Left ventricle myocardium inferior (tissue), 1 donor: ENCODE data around the gene TNPO2. TPM values are rescaled to one million over a fixed set of nuclear protein-coding genes. Genes with fewer than 3 reads are reported as not detected.

ENCODE experiments used
- DNase-seq: peaks from one replicate; pipeline ENCODE4 v3.0.0-alpha.2; 2020
- H3K27ac ChIP-seq: fragments of 200-600 bp; replicated peaks from 2 replicates; pipeline ENCODE4 v1.8.0; 2021
- H3K27me3 ChIP-seq: fragments of 200-600 bp; 2 replicates; pipeline ENCODE4 v1.8.0; 2021; ENCODE audit warnings: low read depth
- H3K36me3 ChIP-seq: fragments of 200-600 bp; 2 replicates; pipeline ENCODE4 v1.8.0; 2021
- H3K4me1 ChIP-seq: fragments of 200-600 bp; 2 replicates; pipeline ENCODE4 v1.8.0; 2021
- H3K4me3 ChIP-seq: fragments of 200-600 bp; 2 replicates; pipeline ENCODE4 v1.8.0; 2021; ENCODE audit warnings: mild to moderate bottlenecking, moderate library complexity
- H3K9me3 ChIP-seq: fragments of 200-600 bp; replicated peaks from 2 replicates; pipeline ENCODE4 v1.8.0; 2021
- intact Hi-C: fragments of 100-400 bp; cut with micrococcal nuclease; formaldehyde crosslinking; loops from one replicate; pipeline ENCODE4 v1.11.0; 2022
- total RNA-seq: library from RNA; stranded (reverse); fragmentation: NEBNext Ultra II Directional; extraction: Animal tissue kit (Norgen Biotek cat#: 25700); gene quantifications from one replicate; pipeline ENCODE4 v1.2.1, GENCODE V29; 2021
- TF ChIP-seq, protein P1 (sequence below): fragments of 200-600 bp; IDR thresholded peaks from 2 replicates; pipeline ENCODE4 v1.8.0; 2021; ENCODE audit warnings: antibody characterized with exemption, mild to moderate bottlenecking, borderline replicate concordance
- donor health status: DM: no; HTN: yes; CAD: no; lungs with severe emphysema.

Gene TNPO2
- total RNA-seq, 1 donor from 2014 or later: 33.1 TPM

DNA sequence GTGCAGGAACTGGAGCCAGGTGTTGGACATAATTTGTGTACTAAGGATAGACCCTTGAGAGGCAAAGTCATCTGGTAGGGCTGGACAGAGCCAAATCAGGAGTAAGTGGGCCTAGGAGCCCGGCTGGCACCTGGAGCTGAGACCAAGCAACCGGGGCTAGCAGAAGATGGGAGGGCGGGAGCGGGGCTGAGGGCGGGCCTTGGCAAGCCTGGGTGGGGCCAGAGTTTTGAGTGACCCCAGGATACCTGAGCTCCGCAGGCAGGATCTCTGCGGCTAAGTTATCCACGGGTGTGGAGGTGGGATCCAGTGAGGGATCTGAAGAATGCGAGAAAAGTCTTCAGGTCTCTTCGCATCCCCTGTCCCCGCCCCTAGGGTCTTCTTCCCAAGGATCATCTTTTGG is 43.4 kb upstream of the TNPO2 start:
- no peaks in the 10 kb centered on the region for H3K27me3 ChIP-seq
- H3K9me3 ChIP-seq: no peaks in the 10 kb centered on the region
- no peak for DNase-seq
- no peak overlapping the region for H3K4me3 ChIP-seq
- TF ChIP-seq, protein P1, sequence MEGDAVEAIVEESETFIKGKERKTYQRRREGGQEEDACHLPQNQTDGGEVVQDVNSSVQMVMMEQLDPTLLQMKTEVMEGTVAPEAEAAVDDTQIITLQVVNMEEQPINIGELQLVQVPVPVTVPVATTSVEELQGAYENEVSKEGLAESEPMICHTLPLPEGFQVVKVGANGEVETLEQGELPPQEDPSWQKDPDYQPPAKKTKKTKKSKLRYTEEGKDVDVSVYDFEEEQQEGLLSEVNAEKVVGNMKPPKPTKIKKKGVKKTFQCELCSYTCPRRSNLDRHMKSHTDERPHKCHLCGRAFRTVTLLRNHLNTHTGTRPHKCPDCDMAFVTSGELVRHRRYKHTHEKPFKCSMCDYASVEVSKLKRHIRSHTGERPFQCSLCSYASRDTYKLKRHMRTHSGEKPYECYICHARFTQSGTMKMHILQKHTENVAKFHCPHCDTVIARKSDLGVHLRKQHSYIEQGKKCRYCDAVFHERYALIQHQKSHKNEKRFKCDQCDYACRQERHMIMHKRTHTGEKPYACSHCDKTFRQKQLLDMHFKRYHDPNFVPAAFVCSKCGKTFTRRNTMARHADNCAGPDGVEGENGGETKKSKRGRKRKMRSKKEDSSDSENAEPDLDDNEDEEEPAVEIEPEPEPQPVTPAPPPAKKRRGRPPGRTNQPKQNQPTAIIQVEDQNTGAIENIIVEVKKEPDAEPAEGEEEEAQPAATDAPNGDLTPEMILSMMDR: no peak
- H3K27ac ChIP-seq: no peak overlapping the region
- H3K4me1 ChIP-seq: peaks cover 48% of the 10 kb centered on the region
- H3K36me3 ChIP-seq: peaks cover 44% of the 10 kb centered on the region
- intact Hi-C loops: loop anchor here (10.0 kb wide), 1 partner anchor 78 kb away; no protein-coding TSS in a partner anchor

DNA sequence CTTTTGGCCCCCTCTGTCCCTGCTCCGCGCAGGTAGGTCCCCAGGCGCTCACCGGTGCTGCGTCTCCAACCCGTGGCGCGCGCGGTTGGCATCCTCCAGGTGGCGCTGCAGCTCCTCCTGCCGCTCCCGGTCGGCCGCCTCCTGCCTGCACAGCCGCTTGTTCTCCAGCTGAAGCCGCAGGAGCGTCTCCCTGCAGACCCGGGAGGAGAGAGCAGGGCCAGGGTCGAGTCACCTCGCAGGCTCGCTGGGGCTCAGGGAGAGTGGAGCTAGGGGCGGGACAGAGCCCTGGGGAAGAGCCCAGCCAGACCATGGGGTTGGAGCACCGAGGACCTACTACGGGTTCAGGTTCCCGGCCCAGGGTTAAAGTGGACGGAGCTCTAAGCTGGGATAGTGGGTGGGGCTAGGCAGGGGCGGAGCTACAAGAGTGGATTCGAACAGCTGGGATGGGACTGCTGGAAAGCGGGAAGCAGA is 42.4 kb upstream of the TNPO2 start:
- peak overlapping the region; percentile 64 for H3K4me3 ChIP-seq
- TF ChIP-seq, protein P1: peak; percentile 98
- H3K9me3 ChIP-seq: no peaks in the 10 kb centered on the region
- intact Hi-C loops: loop anchor here (10.0 kb wide), 1 partner anchor 79 kb away; no protein-coding TSS in a partner anchor
- H3K27me3 ChIP-seq: no peaks in the 10 kb centered on the region
- peak overlapping the region; percentile 82 for H3K27ac ChIP-seq
- peaks cover 43% of the 10 kb centered on the region for H3K36me3 ChIP-seq
- DNase-seq: peak; percentile 90
- H3K4me1 ChIP-seq: peaks cover 45% of the 10 kb centered on the region

DNA sequence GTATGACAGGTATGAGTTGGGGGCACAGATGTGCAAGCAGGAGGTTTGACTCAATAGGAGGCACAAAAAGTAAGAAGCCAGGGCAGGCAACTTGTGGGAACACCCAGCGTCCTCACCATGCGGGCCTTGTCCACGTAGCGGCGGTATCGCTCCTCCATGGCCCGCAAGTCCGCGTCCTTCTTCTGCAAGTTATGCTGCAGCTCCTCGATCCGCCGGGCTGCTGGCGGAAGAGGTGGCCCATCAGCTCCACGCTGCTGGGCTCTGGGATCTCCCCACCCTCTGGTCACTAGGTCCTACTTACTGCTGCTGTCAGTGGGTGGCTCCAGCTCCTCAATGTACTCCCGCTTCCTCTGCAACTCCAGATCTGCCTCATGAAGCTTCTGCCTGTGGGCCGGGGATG is 41.0 kb upstream of the TNPO2 start:
- H3K27me3 ChIP-seq: no peaks in the 10 kb centered on the region
- no peak for DNase-seq

DNA sequence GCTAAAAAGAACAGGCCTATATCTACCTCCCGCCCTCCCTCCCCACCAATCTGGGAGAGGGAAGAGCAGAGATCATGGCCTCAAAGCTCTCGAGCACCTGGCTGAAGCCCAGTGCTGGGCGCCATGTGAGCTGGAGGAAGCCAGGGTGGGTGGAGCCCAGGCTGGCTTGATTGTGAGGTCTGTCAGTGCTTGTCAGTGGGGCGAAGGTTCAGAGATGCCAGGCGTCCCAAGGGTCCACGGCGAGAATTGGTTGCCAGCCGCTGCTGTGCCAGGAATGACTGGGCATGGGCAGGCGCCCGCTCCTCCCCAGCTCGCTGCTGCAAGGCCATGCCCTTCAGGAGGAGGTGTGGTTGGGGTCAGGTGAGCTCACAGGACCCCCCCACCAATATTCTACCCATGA is 39.4 kb upstream of the TNPO2 start:
- TF ChIP-seq, protein P1: no peak
- H3K27ac ChIP-seq: peak overlapping the region; percentile 88
- DNase-seq: peak; percentile 77
- no peaks in the 10 kb centered on the region for H3K9me3 ChIP-seq
- peak overlapping the region; percentile 23 for H3K4me3 ChIP-seq
- H3K36me3 ChIP-seq: peaks cover 22% of the 10 kb centered on the region
- no peaks in the 10 kb centered on the region for H3K27me3 ChIP-seq
- intact Hi-C loops: loop anchor here (10.0 kb wide), 1 partner anchor 82 kb away; no protein-coding TSS in a partner anchor
- peaks cover 44% of the 10 kb centered on the region for H3K4me1 ChIP-seq

More for the DNA sequence above, 41.0 kb upstream of the TNPO2 start:
- peaks cover 29% of the 10 kb centered on the region for H3K36me3 ChIP-seq
- no peaks in the 10 kb centered on the region for H3K9me3 ChIP-seq
- H3K27ac ChIP-seq: no peak overlapping the region
- intact Hi-C loops: loop anchor here (10.0 kb wide), 1 partner anchor 80 kb away; no protein-coding TSS in a partner anchor
- H3K4me1 ChIP-seq: peaks cover 44% of the 10 kb centered on the region
- TF ChIP-seq, protein P1: no peak
- no peak overlapping the region for H3K4me3 ChIP-seq

DNA sequence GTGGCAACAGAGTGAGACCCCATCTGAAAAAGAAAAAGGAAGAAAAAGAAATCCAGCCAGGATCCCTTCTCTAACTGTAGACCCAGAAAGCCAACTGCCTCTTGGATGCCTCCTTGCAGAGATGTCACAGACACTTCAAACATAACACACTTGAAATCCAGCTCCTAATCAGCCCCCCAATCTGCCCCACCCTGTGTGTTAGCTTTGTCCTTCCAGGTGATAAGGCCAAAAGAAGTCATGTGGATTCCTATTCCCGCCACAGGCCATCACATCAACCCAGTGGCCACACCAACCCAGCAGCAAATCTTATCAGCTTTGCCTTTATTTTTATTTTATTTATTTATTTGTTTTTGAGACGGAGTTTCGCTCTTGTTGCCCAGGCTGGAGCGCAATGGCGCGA is 36.0 kb upstream of the TNPO2 start:
- Histone ChIP-seq H3K4me3 (no peak overlapping the region), H3K27me3 (peaks cover 10% of the 10 kb centered on the region), H3K4me1 (peaks cover 38% of the 10 kb centered on the region), H3K36me3 (peaks cover 10% of the 10 kb centered on the region), H3K9me3 (no peaks in the 10 kb centered on the region), H3K27ac (no peak overlapping the region)
- intact Hi-C loops: loop anchor here (10.0 kb wide), 1 partner anchor 85 kb away; no protein-coding TSS in a partner anchor
- TF ChIP-seq, protein P1: no peak
- no peak for DNase-seq
